Measurements from ENCODE around the gene FYB1. TPM values are rescaled to one million over a fixed set of nuclear protein-coding genes. Genes with fewer than 3 reads are reported as not detected.

FYB1 gene
- total and polyA plus RNA-seq, 2 donors (not counting 1 experiment from before 2014, with no cell fraction given) = 1.3 to 1.4 TPM

DNA sequence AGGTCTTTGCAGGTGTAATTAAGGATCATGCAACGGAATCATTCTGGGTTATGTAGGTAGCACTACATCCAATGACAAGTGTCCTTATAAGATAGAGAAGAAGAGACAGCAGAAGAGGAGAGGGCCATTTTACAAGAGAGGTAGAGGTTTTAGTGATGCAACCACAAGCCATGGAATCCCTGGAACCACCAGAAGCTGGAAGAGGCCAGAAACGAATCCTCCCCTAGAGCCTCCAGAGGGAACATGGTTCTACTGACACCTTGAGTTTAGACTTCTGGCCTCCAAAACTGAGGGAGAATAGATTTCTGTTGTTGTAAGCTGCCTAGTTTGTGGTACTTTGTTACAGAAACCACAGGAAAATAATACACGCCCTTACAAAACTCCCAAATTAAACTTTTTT is 3.5 kb downstream of the FYB1 start:
- Histone ChIP-seq H3K4me2 (replicated peaks; ENCODE audit: low read depth, low read length, poor library complexity, severe bottlenecking) (no peak overlapping the region), H3K27me3 (replicated peaks in 1 of 4; ENCODE audit: control extremely low read depth in 1 of 4, control insufficient read depth in 3 of 4, insufficient read depth in 4 of 4, low read length in 3 of 4) (no peaks in the 10 kb centered on the region), H2AFZ (ENCODE audit: insufficient read depth, low read depth, low read length, poor library complexity, severe bottlenecking) (no peak overlapping the region), H4K20me1 (ENCODE audit: control insufficient read depth, insufficient read depth, low read length, poor library complexity, severe bottlenecking) (no peaks in the 10 kb centered on the region), H3K79me2 (ENCODE audit: control insufficient read depth, insufficient read depth, low read length) (no peaks in the 10 kb centered on the region), H3K4me1 (ENCODE audit: control insufficient read depth in 2 of 2, insufficient read depth in 2 of 2, low read length in 2 of 2) (peaks cover 6 to 7% of the 10 kb centered on the region in 2 donors), H3K27ac (ENCODE audit: low read length in 2 of 2) (no peak overlapping the region), H3K9ac (ENCODE audit: low read length) (no peak overlapping the region), H3K4me3 (ENCODE audit: control extremely low read depth in 1 of 5, extremely low read depth in 1 of 5, insufficient read depth in 1 of 5, low read depth in 2 of 5, low read length in 4 of 5) (no peak overlapping the region), H3K9me3 (ENCODE audit: control extremely low read depth in 1 of 3, control insufficient read depth in 2 of 3, insufficient read depth in 1 of 3, low read length in 2 of 3) (no peaks in the 10 kb centered on the region), H3K36me3 (replicated peaks in 1 of 2; ENCODE audit: control extremely low read depth in 1 of 2, control insufficient read depth in 1 of 2, extremely low read depth in 1 of 2, insufficient read depth in 2 of 2, low read length in 1 of 2) (no peaks in the 10 kb centered on the region)
- WGBS (ENCODE audit: insufficient coverage) = 80% methylated on average over 2 of the region's 3 CpGs
- Mint-ChIP-seq H3K27me3 (peaks cover 15% of the 10 kb centered on the region), H3K4me1 (peaks cover 5% of the 10 kb centered on the region), H3K9me3 (ENCODE audit: insufficient read depth) (no peaks in the 10 kb centered on the region), H3K4me3 (no peak overlapping the region), H3K27ac (no peak overlapping the region)
- DNase-seq (no peak), ATAC-seq (ENCODE audit: low read depth) (no peak)
- no peak for TF ChIP-seq EZH2 (IDR thresholded peaks at IDR 0.05; ENCODE audit: borderline replicate concordance, insufficient read depth, low read depth, low read length, poor library complexity, severe bottlenecking)
- TF ChIP-seq, protein P1, sequence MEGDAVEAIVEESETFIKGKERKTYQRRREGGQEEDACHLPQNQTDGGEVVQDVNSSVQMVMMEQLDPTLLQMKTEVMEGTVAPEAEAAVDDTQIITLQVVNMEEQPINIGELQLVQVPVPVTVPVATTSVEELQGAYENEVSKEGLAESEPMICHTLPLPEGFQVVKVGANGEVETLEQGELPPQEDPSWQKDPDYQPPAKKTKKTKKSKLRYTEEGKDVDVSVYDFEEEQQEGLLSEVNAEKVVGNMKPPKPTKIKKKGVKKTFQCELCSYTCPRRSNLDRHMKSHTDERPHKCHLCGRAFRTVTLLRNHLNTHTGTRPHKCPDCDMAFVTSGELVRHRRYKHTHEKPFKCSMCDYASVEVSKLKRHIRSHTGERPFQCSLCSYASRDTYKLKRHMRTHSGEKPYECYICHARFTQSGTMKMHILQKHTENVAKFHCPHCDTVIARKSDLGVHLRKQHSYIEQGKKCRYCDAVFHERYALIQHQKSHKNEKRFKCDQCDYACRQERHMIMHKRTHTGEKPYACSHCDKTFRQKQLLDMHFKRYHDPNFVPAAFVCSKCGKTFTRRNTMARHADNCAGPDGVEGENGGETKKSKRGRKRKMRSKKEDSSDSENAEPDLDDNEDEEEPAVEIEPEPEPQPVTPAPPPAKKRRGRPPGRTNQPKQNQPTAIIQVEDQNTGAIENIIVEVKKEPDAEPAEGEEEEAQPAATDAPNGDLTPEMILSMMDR (IDR thresholded peaks at IDR 0.05) = no peak
- intact Hi-C loops (cut with micrococcal nuclease) = no loop called here
- ChIA-PET POLR2A (no interaction called here), CTCF (interaction anchor here (1.0 to 5.0 kb wide), 9 partner anchors 10 to 332 kb away, joined by 3 to 173 read pairs (median 13); no protein-coding TSS in a partner anchor)

- 75% methylated on average over 3 of the region's 6 CpGs for WGBS (ENCODE audit: insufficient coverage)
- TF ChIP-seq EZH2 (IDR thresholded peaks at IDR 0.05; ENCODE audit: borderline replicate concordance, insufficient read depth, low read depth, low read length, poor library complexity, severe bottlenecking) = no peak
- TF ChIP-seq, protein P1 (IDR thresholded peaks at IDR 0.05) = no peak
- H3K27me3 Mint-ChIP-seq = peaks cover 18% of the 10 kb centered on the region
- DNase-seq (no peak), ATAC-seq (ENCODE audit: low read depth) (no peak)
- ChIA-PET CTCF (interaction anchor here (4.2 kb wide), 1 partner anchor 332 kb away, joined by 52 read pairs; no protein-coding TSS in a partner anchor), POLR2A (no interaction called here)
- H3K4me2 ChIP-seq (replicated peaks; ENCODE audit: low read depth, low read length, poor library complexity, severe bottlenecking) = no peak overlapping the region
- H3K9me3 Mint-ChIP-seq (ENCODE audit: insufficient read depth) = no peaks in the 10 kb centered on the region
- H3K9me3 ChIP-seq (ENCODE audit: control extremely low read depth in 1 of 3, control insufficient read depth in 2 of 3, insufficient read depth in 1 of 3, low read length in 2 of 3) = no peaks in the 10 kb centered on the region
- no peak overlapping the region for H3K27ac Mint-ChIP-seq
- peaks cover 8% of the 10 kb centered on the region for H3K4me1 Mint-ChIP-seq
- no peak overlapping the region for H2AFZ ChIP-seq (ENCODE audit: insufficient read depth, low read depth, low read length, poor library complexity, severe bottlenecking)
- peaks cover 10 to 12% of the 10 kb centered on the region in 2 donors for H3K4me1 ChIP-seq (ENCODE audit: control insufficient read depth in 2 of 2, insufficient read depth in 2 of 2, low read length in 2 of 2)
- no peak overlapping the region for H3K4me3 Mint-ChIP-seq
- intact Hi-C loops (cut with micrococcal nuclease) = no loop called here
- no peak overlapping the region for H3K9ac ChIP-seq (ENCODE audit: low read length)
- H3K4me3 ChIP-seq (ENCODE audit: control extremely low read depth in 1 of 5, extremely low read depth in 1 of 5, insufficient read depth in 1 of 5, low read depth in 2 of 5, low read length in 4 of 5) = no peak overlapping the region
- H3K79me2 ChIP-seq (ENCODE audit: control insufficient read depth, insufficient read depth, low read length) = no peaks in the 10 kb centered on the region
- H4K20me1 ChIP-seq (ENCODE audit: control insufficient read depth, insufficient read depth, low read length, poor library complexity, severe bottlenecking) = no peaks in the 10 kb centered on the region
- no peaks in the 10 kb centered on the region for H3K36me3 ChIP-seq (replicated peaks in 1 of 2; ENCODE audit: control extremely low read depth in 1 of 2, control insufficient read depth in 1 of 2, extremely low read depth in 1 of 2, insufficient read depth in 2 of 2, low read length in 1 of 2)
- H3K27me3 ChIP-seq (replicated peaks in 1 of 4; ENCODE audit: control extremely low read depth in 1 of 4, control insufficient read depth in 3 of 4, insufficient read depth in 4 of 4, low read length in 3 of 4) = no peaks in the 10 kb centered on the region
- H3K27ac ChIP-seq (ENCODE audit: low read length in 2 of 2) = no peak overlapping the region
Measured at GRCh38 chr5:39214912-39215709, 4.3 kb downstream of the FYB1 start.

All from B cell (primary cell).